ENCODE results near the gene BICC1.

DNA sequence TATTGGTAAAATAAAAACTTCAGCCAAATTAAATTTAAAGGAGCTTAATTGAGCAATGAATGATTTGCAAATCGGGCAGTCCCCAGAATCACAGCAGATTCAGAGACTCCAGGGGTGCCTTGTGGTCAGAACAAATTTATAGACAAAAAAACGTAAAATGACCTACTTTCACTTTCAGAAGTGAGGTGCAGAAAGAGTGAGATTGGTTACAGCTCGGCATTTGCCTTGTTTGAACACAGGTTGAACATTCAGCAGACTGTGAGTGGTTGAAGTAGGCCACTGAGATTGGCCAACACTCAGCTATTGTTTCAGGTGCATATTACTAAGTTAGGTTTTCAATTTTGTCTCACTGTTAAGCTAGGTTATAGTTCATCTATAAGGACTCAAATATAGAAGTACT is 153.4 kb downstream of the BICC1 start:
- TF ChIP-seq, protein P1, sequence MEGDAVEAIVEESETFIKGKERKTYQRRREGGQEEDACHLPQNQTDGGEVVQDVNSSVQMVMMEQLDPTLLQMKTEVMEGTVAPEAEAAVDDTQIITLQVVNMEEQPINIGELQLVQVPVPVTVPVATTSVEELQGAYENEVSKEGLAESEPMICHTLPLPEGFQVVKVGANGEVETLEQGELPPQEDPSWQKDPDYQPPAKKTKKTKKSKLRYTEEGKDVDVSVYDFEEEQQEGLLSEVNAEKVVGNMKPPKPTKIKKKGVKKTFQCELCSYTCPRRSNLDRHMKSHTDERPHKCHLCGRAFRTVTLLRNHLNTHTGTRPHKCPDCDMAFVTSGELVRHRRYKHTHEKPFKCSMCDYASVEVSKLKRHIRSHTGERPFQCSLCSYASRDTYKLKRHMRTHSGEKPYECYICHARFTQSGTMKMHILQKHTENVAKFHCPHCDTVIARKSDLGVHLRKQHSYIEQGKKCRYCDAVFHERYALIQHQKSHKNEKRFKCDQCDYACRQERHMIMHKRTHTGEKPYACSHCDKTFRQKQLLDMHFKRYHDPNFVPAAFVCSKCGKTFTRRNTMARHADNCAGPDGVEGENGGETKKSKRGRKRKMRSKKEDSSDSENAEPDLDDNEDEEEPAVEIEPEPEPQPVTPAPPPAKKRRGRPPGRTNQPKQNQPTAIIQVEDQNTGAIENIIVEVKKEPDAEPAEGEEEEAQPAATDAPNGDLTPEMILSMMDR (IDR thresholded peaks at IDR 0.05), result no peak
- no peak for TF ChIP-seq EZH2 (IDR thresholded peaks at IDR 0.05)
